Stimulated activated CD4-positive, alpha-beta T cell treated with anti-CD3 and anti-CD28 coated beads, TNF-alpha, amount 100 ng/mL, for 1 hour (primary cell): ENCODE measurements around the gene HUNK.

Source experiments
- DNase-seq, 3 donors: peaks; one replicate each; pipeline ENCODE4 v3.0.0-alpha.2; 2020; ENCODE audit warnings: low read depth in 3 of 3, low spot score in 1 of 3

HUNK gene

GRCh38 chr21:32044205-32045180 is 171.7 kb downstream of the HUNK start:
- no peak for DNase-seq

- no peak for DNase-seq
Observed at GRCh38 chr21:32046191-32046590, 173.4 kb downstream of the HUNK start.

GRCh38 chr21:32048353-32048752 is 175.5 kb downstream of the HUNK start:
- DNase-seq, result no peak
